Kidney (tissue), 14 donors: ENCODE results near the gene AR. TPM values are rescaled to one million over a fixed set of nuclear protein-coding genes. Genes with fewer than 3 reads are reported as not detected.

Experiments
- DNase-seq, 5 donors: peaks; one replicate each; pipeline ENCODE4 v3.0.0-alpha.2; 2013 to 2020
- FAIRE-seq: peaks from 2 replicates; lab custom pipeline; 2012; peaks lifted over from hg19 to GRCh38; lab: Jason Lieb, UNC
- H3K27ac ChIP-seq, 2 donors: one replicate each; pipeline ENCODE4 v1.7.0; 2013; ENCODE audit warnings: low read depth in 2 of 2, low read length in 2 of 2, inconsistent platforms in 1 of 2
- H3K27me3 ChIP-seq: one replicate; pipeline ENCODE4 v1.7.1; 2013; ENCODE audit warnings: low read length, inconsistent platforms; ENCODE audit not compliant: control insufficient read depth, insufficient read depth
- H3K36me3 ChIP-seq, 3 donors: one replicate each; pipeline versions ENCODE4 v1.7.0 to v1.7.1; 2013; ENCODE audit warnings: low read length in 3 of 3, control low read depth in 1 of 3, inconsistent platforms in 1 of 3; ENCODE audit not compliant: insufficient read depth in 3 of 3, control insufficient read depth in 2 of 3
- H3K4me1 ChIP-seq, 3 donors: one replicate each; pipeline versions ENCODE4 v1.7.0 to v1.7.1; 2013; ENCODE audit warnings: low read length in 3 of 3, inconsistent platforms in 1 of 3, low read depth in 1 of 3; ENCODE audit not compliant: control insufficient read depth in 2 of 3, insufficient read depth in 2 of 3
- H3K4me3 ChIP-seq, 3 donors: one replicate each; pipeline versions ENCODE4 v1.7.0 to v1.8.1; 2013; ENCODE audit warnings: low read length in 3 of 3, control low read depth in 1 of 3, inconsistent platforms in 1 of 3
- H3K9ac ChIP-seq, 3 donors: one replicate each; pipeline versions ENCODE4 v1.7.0 to v1.7.1; 2013; ENCODE audit warnings: low read length in 3 of 3, control low read depth in 1 of 3, inconsistent platforms in 1 of 3
- H3K9me3 ChIP-seq, 3 donors: one replicate each; pipeline versions ENCODE4 v1.7.0 to v1.7.1; 2013; ENCODE audit warnings: low read length in 3 of 3, control low read depth in 1 of 3, inconsistent platforms in 1 of 3; ENCODE audit not compliant: control insufficient read depth in 2 of 3, insufficient read depth in 1 of 3
- CTCF ChIP-seq: IDR thresholded peaks from 3 replicates; pipeline ENCODE4 v1.5.1; 2012; ENCODE audit warnings: mild to moderate bottlenecking, moderate library complexity, borderline replicate concordance; ENCODE audit not compliant: insufficient read depth; ENCODE audit errors: extremely low read depth
- intact Hi-C: fragments of 100-400 bp; cut with DNase I; formaldehyde crosslinking; loops from one replicate; pipeline ENCODE4 v1.11.1; 2022
- polyA plus RNA-seq: library from polyadenylated mRNA; stranded (reverse); fragments of 350-450 nt; fragmentation: Illumina TruSeq; extraction: RNeasy Lipid Tissue Mini Kit (QIAGEN cat#74804); gene quantifications from one replicate; pipeline ENCODE4 v1.2.3, GENCODE V29; 2014; ENCODE audit warnings: low read depth, low replicate concordance; ENCODE audit not compliant: insufficient read depth
- total RNA-seq: library from RNA; stranded (reverse); fragmentation: NEBNext Ultra II Directional; extraction: Animal tissue kit (Norgen Biotek cat#: 25700); gene quantifications from one replicate; pipeline ENCODE4 v1.2.1, GENCODE V29; 2021
- donor health status: control.
- donor health status: control.
- donor health status: control.
- donor health status: control.
- donor health status: control.
- donor health status: DM: yes; HTN: yes; CAD: no.
- donor health status: Normal renal cell carcinoma (clear cell type).

AR gene
- total and polyA plus RNA-seq, 2 donors from 2014 or later = 1.6 to 13.6 TPM

DNA sequence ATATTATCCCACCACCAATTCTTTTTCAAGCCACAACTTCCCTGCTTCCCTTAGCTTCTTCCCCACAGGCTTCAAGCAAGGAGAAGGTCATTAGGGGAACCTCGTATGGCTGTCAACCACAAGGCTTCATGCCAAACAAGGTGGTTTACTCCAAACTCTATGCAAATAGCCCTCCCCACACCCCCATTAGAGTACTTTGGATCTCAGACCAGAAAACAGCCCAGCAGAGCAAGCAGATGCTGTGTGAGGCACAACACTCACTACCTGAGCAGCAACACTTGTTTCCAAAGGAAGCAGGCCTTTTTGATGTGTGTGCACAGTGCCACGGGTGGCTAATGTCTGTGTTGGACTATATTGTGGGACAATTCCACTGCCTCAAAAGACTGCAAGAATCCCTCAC lies 189.0 kb downstream of the AR start:
- FAIRE-seq (no peak), DNase-seq (no peak)
- Histone ChIP-seq H3K4me3 (no peak overlapping the region), H3K36me3 (no peaks in the 10 kb centered on the region), H3K9me3 (no peaks in the 10 kb centered on the region), H3K9ac (no peak overlapping the region), H3K27ac (no peak overlapping the region), H3K27me3 (no peaks in the 10 kb centered on the region), H3K4me1 (no peaks in the 10 kb centered on the region)
- no peak for TF ChIP-seq CTCF
- intact Hi-C loops = no loop called here

GRCh38 chrX:67734111-67734753 lies 190.4 kb downstream of the AR start:
- FAIRE-seq = no peak
- Histone ChIP-seq H3K9ac (no peak overlapping the region), H3K9me3 (no peaks in the 10 kb centered on the region), H3K36me3 (no peaks in the 10 kb centered on the region), H3K27ac (no peak overlapping the region), H3K4me3 (no peak overlapping the region), H3K27me3 (no peaks in the 10 kb centered on the region), H3K4me1 (no peaks in the 10 kb centered on the region)
- intact Hi-C loops = no loop called here
- TF ChIP-seq CTCF = no peak
- DNase-seq = no peak

GRCh38 chrX:67749536-67749935 lies 205.7 kb downstream of the AR start:
- peak in 2 of 5 donors; percentile 9 to 45 for DNase-seq

More at GRCh38 chrX:67749536-67749935, 205.7 kb downstream of the AR start:
- H3K9ac ChIP-seq = no peak overlapping the region
- no peak overlapping the region for H3K4me3 ChIP-seq
- no peak for FAIRE-seq
- no peaks in the 10 kb centered on the region for H3K9me3 ChIP-seq
- intact Hi-C loops = no loop called here
- TF ChIP-seq CTCF = no peak
- no peak overlapping the region for H3K27ac ChIP-seq
- H3K36me3 ChIP-seq = no peaks in the 10 kb centered on the region
- no peaks in the 10 kb centered on the region for H3K27me3 ChIP-seq
- no peaks in the 10 kb centered on the region for H3K4me1 ChIP-seq
